Panc1 (cell line): ENCODE data around the gene SUPT16H.

Experiments
- POLR2AphosphoS5 ChIP-seq: IDR thresholded peaks from 2 replicates; pipeline ENCODE4 v1.6.1; 2012; ENCODE audit warnings: mild to moderate bottlenecking, low read depth, low read length, moderate library complexity
- SIN3A ChIP-seq: IDR thresholded peaks from 2 replicates; pipeline ENCODE4 v1.6.1; 2012; ENCODE audit warnings: low read depth, mild to moderate bottlenecking, low read length, moderate library complexity, borderline replicate concordance; ENCODE audit not compliant: insufficient read depth
- TCF7L2 ChIP-seq: IDR thresholded peaks from 2 replicates; pipeline ENCODE4 v1.6.1; 2011; ENCODE audit warnings: mild to moderate bottlenecking, low read depth, low read length, inconsistent platforms
- TF ChIP-seq, protein P1 (sequence below): fragments of 450-650 bp; IDR thresholded peaks from 2 replicates; pipeline ENCODE4 v1.5.1; 2017; ENCODE audit warnings: mild to moderate bottlenecking
- TF ChIP-seq, protein P2 (sequence below), 2 experiments: IDR thresholded peaks; 2 replicates each; pipeline ENCODE4 v1.6.1; 2011 to 2012; ENCODE audit warnings: low read depth in 2 of 2, control low read depth in 1 of 2, low read length in 1 of 2, mild to moderate bottlenecking in 1 of 2, moderate library complexity in 1 of 2; ENCODE audit not compliant: insufficient read depth in 1 of 2

DNA sequence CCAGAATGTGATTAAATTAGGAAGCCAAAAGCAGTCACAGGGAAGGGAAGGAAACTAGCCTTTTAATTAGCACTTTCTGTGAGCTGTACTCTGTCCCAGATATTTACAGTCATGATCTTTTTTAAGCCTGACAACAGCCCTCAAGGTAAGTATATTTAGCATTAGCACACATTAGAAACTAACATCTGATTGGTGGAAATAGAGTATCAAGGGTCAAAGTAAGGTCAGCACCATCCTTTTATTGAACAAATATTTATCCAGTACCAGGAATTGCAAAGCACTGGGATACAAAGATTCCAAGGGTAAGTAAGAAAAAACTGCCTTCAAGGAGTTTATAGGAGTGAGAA lies 75.7 kb downstream of the SUPT16H start:
- TF ChIP-seq, protein P1, sequence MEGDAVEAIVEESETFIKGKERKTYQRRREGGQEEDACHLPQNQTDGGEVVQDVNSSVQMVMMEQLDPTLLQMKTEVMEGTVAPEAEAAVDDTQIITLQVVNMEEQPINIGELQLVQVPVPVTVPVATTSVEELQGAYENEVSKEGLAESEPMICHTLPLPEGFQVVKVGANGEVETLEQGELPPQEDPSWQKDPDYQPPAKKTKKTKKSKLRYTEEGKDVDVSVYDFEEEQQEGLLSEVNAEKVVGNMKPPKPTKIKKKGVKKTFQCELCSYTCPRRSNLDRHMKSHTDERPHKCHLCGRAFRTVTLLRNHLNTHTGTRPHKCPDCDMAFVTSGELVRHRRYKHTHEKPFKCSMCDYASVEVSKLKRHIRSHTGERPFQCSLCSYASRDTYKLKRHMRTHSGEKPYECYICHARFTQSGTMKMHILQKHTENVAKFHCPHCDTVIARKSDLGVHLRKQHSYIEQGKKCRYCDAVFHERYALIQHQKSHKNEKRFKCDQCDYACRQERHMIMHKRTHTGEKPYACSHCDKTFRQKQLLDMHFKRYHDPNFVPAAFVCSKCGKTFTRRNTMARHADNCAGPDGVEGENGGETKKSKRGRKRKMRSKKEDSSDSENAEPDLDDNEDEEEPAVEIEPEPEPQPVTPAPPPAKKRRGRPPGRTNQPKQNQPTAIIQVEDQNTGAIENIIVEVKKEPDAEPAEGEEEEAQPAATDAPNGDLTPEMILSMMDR = no peak
- TF ChIP-seq POLR2AphosphoS5 = no peak
- no peak for TF ChIP-seq SIN3A
- TF ChIP-seq, protein P2, sequence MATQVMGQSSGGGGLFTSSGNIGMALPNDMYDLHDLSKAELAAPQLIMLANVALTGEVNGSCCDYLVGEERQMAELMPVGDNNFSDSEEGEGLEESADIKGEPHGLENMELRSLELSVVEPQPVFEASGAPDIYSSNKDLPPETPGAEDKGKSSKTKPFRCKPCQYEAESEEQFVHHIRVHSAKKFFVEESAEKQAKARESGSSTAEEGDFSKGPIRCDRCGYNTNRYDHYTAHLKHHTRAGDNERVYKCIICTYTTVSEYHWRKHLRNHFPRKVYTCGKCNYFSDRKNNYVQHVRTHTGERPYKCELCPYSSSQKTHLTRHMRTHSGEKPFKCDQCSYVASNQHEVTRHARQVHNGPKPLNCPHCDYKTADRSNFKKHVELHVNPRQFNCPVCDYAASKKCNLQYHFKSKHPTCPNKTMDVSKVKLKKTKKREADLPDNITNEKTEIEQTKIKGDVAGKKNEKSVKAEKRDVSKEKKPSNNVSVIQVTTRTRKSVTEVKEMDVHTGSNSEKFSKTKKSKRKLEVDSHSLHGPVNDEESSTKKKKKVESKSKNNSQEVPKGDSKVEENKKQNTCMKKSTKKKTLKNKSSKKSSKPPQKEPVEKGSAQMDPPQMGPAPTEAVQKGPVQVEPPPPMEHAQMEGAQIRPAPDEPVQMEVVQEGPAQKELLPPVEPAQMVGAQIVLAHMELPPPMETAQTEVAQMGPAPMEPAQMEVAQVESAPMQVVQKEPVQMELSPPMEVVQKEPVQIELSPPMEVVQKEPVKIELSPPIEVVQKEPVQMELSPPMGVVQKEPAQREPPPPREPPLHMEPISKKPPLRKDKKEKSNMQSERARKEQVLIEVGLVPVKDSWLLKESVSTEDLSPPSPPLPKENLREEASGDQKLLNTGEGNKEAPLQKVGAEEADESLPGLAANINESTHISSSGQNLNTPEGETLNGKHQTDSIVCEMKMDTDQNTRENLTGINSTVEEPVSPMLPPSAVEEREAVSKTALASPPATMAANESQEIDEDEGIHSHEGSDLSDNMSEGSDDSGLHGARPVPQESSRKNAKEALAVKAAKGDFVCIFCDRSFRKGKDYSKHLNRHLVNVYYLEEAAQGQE (IDR thresholded peaks at IDR 0.05; ENCODE audit: insufficient read depth in 1 of 2, low read depth in 2 of 2, low read length in 1 of 2) = no peak
- no peak for TF ChIP-seq TCF7L2
